AG10803 (cell line): ENCODE data around the gene ZNF584.
A peak's percentile ranks its signal among the peaks of the same experiment; 100 is the strongest.
"Not testable (repeated sequence)": the region's sequence is repeated elsewhere in the genome, so short reads cannot be mapped to it uniquely, and the experiment has no call there.

Source experiments
- DNase-seq: peaks from one replicate; pipeline ENCODE4 v3.0.0; 2010; ENCODE audit warnings: low read depth
- H3K4me3 ChIP-seq: 2 replicates; pipeline ENCODE4 v1.5.1; 2011; ENCODE audit warnings: mild to moderate bottlenecking, low read length, control low read depth
- CTCF ChIP-seq: conservative IDR thresholded peaks from 2 replicates; pipeline ENCODE4 v1.5.1; 2011; ENCODE audit warnings: mild to moderate bottlenecking, low read length, control low read depth, inconsistent platforms

The ZNF584 gene

GRCh38 chr19:58439576-58440554 is 31.4 kb downstream of the ZNF584 start, which contains the start of gene ZNF132:
TSS of gene ZNF132 (minus strand) at chr19:58440153. CDS start at chr19:58439821, 332 bp downstream.
- TF ChIP-seq CTCF: no peak
- DNase-seq: peak; percentile 100
- H3K4me3 ChIP-seq: peak within 1 kb of the TSS; percentile 95

- peak overlapping the region; percentile 95 for H3K4me3 ChIP-seq
- TF ChIP-seq CTCF: no peak
- DNase-seq: no peak
These were observed 32.1 kb downstream of the ZNF584 start for GRCh38 chr19:58440556-58440955.

GRCh38 chr19:58442986-58443385 is 34.5 kb downstream of the ZNF584 start:
- H3K4me3 ChIP-seq, DNase-seq: not testable (repeated sequence)

GRCh38 chr19:58448860-58449259 is 40.4 kb downstream of the ZNF584 start:
- not testable (repeated sequence) for DNase-seq, H3K4me3 ChIP-seq

- not testable (repeated sequence) for DNase-seq, H3K4me3 ChIP-seq
These were observed 41.5 kb downstream of the ZNF584 start for GRCh38 chr19:58449980-58450379.

- peak overlapping the region; percentile 71 for H3K4me3 ChIP-seq
- no peak for DNase-seq
- no peak for TF ChIP-seq CTCF
These were observed 42.5 kb downstream of the ZNF584 start for GRCh38 chr19:58450856-58451357.

- DNase-seq: peak; percentile 91
- H3K4me3 ChIP-seq: peak within 1 kb of the TSS; percentile 71
- TF ChIP-seq CTCF: no peak
These were observed 43.1 kb downstream of the ZNF584 start, which contains the start of gene ZNF324B for GRCh38 chr19:58451358-58452101. TSS of gene ZNF324B (plus strand) at chr19:58451622. CDS start at chr19:58453702, 2,080 bp downstream.

GRCh38 chr19:58453743-58454142 is 45.3 kb downstream of the ZNF584 start:
- TF ChIP-seq CTCF: no peak
- H3K4me3 ChIP-seq: no peak overlapping the region
- DNase-seq: no peak
